Stimulated activated naive CD8-positive, alpha-beta T cell treated with anti-CD3 and anti-CD28 coated beads, Interleukin-15, Interleukin-2, amounts not matched to agents 100 ng/mL and 50 ng/mL, for 24 hours (primary cell): ENCODE data around the gene KLRB1.
"Not testable (repeated sequence)": the region's sequence is repeated elsewhere in the genome, so short reads cannot be mapped to it uniquely, and the experiment has no call there.

Experiments used
- H3K27ac Mint-ChIP-seq: one replicate; pipeline ENCODE4 v1.8.0; 2021; ENCODE audit warnings: mild to moderate bottlenecking, mixed read lengths
- H3K27me3 Mint-ChIP-seq: one replicate; pipeline ENCODE4 v1.8.0; 2021; ENCODE audit warnings: mixed read lengths
- H3K36me3 Mint-ChIP-seq: one replicate; pipeline ENCODE4 v1.8.0; 2021; ENCODE audit warnings: low read depth, mixed read lengths
- H3K4me1 Mint-ChIP-seq: one replicate; pipeline ENCODE4 v1.8.0; 2021; ENCODE audit warnings: low read depth, mixed read lengths
- H3K4me3 Mint-ChIP-seq: one replicate; pipeline ENCODE4 v1.8.0; 2021; ENCODE audit warnings: mild to moderate bottlenecking, mixed read lengths
- H3K9me3 Mint-ChIP-seq: one replicate; pipeline ENCODE4 v1.8.0; 2021; ENCODE audit warnings: mixed read lengths

Gene KLRB1

DNA sequence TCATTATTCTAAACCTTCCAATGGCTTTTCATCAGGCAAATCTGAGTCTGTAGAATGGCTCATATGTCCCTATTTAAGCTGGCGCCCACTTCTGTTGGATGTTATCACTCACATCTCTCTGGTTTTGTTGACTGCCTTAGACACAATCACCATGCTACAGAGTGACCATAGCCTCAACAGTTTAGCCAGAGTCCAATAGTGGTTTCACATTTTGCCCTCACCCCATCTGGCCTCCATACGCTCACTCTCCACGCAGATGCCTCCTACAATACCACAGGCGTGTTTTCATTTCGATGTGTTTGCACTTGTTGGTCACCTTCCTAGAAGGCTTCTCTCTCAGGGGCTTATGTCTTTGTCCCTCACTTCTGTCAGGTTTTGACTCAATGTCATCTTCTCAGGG is 3.4 kb downstream of the KLRB1 start:
- Mint-ChIP-seq H3K36me3 (no peaks in the 10 kb centered on the region), H3K27ac (no peak overlapping the region), H3K9me3 (no peaks in the 10 kb centered on the region), H3K4me3 (no peak overlapping the region), H3K27me3 (no peaks in the 10 kb centered on the region), H3K4me1 (peaks cover 11% of the 10 kb centered on the region)

GRCh38 chr12:9600426-9600825 is 7.3 kb downstream of the KLRB1 start:
- H3K27ac Mint-ChIP-seq, H3K4me1 Mint-ChIP-seq, H3K4me3 Mint-ChIP-seq, H3K9me3 Mint-ChIP-seq, H3K36me3 Mint-ChIP-seq, H3K27me3 Mint-ChIP-seq: not testable (repeated sequence)

DNA sequence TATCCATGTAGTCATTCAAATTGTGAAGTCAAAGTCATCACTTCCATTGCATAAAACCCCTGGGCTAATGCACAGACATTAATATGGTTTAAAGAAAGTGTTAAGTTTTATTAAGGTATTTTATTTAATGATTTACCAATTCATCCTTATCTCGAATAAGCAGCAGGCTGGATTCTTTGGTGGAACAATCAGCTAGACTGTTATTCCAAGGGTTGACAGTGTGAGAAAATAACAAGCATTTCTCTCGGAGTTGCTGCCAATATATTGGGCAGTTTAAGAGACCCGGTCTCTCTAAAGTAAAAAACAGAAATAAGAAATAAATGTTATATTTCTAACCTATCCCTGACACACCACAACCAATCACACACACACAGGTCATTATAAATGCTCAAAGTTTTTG is 9.4 kb downstream of the KLRB1 start:
- no peak overlapping the region for H3K27ac Mint-ChIP-seq
- no peaks in the 10 kb centered on the region for H3K27me3 Mint-ChIP-seq
- no peaks in the 10 kb centered on the region for H3K9me3 Mint-ChIP-seq
- H3K4me1 Mint-ChIP-seq, result no peaks in the 10 kb centered on the region
- H3K36me3 Mint-ChIP-seq, result no peaks in the 10 kb centered on the region
- H3K4me3 Mint-ChIP-seq, result no peak overlapping the region

- H3K27ac Mint-ChIP-seq, result no peak overlapping the region
- H3K9me3 Mint-ChIP-seq, result no peaks in the 10 kb centered on the region
- no peaks in the 10 kb centered on the region for H3K4me1 Mint-ChIP-seq
Observed at GRCh38 chr12:9597365-9597764, 10.4 kb downstream of the KLRB1 start.

DNA sequence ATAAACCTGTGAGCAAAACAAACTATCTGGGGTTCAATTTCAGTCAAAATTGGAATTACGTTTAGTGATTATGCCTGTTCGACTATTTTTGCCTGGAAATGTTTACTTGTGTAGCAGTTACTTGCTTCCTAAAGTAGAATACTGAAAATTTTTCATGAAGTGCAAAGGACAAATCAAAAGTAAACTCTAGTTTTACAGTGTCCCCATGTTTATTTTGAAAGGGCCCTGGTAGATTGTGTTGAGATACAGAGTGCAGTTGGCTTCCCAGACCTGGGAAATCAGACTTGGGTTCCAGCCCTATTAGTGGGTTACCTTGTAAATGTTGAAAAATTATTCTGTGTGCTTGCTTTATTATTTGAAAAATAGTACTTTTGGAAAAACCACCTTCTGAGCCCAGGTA is 17.3 kb downstream of the KLRB1 start:
- Mint-ChIP-seq H3K36me3 (no peaks in the 10 kb centered on the region), H3K4me1 (no peaks in the 10 kb centered on the region), H3K9me3 (no peaks in the 10 kb centered on the region), H3K27ac (no peak overlapping the region), H3K4me3 (no peak overlapping the region), H3K27me3 (no peaks in the 10 kb centered on the region)

More at GRCh38 chr12:9597365-9597764, 10.4 kb downstream of the KLRB1 start:
- Mint-ChIP-seq H3K27me3 (no peaks in the 10 kb centered on the region), H3K4me3 (no peak overlapping the region), H3K36me3 (no peaks in the 10 kb centered on the region)

DNA sequence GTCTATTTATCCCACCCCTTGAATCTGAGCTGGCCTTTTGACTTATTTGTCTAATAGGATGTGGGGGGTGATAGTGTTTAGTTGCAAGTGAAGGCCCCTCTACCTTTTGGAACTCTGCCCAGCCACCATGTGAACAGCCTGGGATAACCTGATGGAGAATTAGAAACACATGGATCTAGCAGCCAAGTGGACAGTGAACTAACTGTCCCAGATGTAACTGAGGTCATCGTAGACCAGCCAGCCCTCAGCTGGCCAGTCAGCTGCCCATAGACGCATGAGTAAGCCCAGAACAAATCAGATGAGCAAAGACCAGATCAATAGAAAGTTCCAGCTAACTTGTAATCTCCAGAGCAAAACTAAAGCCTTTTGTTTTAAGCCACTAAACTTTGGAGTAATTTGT is 19.0 kb downstream of the KLRB1 start:
- H3K4me1 Mint-ChIP-seq, result no peaks in the 10 kb centered on the region

DNA sequence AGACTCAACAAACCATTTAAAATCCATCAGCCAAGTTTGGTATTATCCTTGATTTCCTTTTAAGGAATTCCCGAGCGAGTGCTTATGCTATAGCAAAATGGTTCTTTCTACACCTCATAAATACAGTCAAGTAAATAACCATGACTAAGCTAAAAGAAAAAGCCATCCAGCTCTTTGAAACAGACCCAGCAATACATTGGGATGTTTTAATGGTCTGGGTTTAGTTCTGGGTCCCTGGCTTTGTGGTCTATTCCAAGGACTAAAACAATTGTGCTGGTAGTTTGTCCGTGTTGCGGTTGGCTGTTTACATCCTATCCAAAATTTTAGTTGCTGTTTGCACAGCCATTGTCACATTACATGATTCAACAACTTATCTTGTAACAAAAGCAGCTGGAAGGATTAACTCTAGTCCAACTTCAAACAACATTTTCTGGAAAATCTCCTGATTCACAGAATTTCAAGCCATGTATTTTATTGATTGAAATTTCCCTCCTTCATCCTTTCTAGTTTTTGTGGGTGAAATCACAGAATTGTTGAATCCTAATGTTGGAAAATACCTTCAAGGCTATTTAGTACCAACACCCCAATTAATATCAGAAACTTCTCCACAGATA is 19.6 kb downstream of the KLRB1 start:
- Mint-ChIP-seq H3K9me3 (no peaks in the 10 kb centered on the region), H3K4me1 (no peaks in the 10 kb centered on the region), H3K27me3 (no peaks in the 10 kb centered on the region), H3K27ac (no peak overlapping the region), H3K36me3 (no peaks in the 10 kb centered on the region), H3K4me3 (no peak overlapping the region)

More for the DNA sequence above, 19.0 kb downstream of the KLRB1 start:
- no peak overlapping the region for H3K4me3 Mint-ChIP-seq
- H3K27ac Mint-ChIP-seq, result no peak overlapping the region
- no peaks in the 10 kb centered on the region for H3K9me3 Mint-ChIP-seq
- no peaks in the 10 kb centered on the region for H3K36me3 Mint-ChIP-seq
- H3K27me3 Mint-ChIP-seq, result no peaks in the 10 kb centered on the region

- not testable (repeated sequence) for H3K27ac Mint-ChIP-seq, H3K4me1 Mint-ChIP-seq, H3K4me3 Mint-ChIP-seq, H3K36me3 Mint-ChIP-seq, H3K9me3 Mint-ChIP-seq, H3K27me3 Mint-ChIP-seq
Observed at GRCh38 chr12:9577729-9578128, 30.0 kb downstream of the KLRB1 start.

DNA sequence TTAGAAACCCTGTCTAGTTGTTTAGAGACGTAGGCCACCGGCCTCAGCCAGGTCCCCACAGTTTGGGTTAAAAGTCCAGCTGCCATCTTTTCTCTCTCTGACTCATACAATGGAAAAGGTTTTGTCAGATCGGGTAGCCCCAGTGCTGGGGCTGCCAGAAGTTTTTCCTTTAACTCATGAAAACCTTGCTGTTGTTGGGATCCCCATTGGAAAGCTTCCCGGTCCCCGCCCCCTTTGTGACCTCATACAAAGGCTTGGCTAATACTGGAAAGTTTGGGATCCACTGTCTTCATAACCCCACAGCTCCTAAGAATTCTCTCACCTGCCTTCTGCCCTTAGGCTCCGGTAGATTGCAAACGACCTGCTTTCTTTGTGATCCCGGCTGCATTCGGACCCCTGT is 40.6 kb downstream of the KLRB1 start:
- H3K9me3 Mint-ChIP-seq, H3K27me3 Mint-ChIP-seq, H3K36me3 Mint-ChIP-seq, H3K4me3 Mint-ChIP-seq, H3K27ac Mint-ChIP-seq, H3K4me1 Mint-ChIP-seq: not testable (repeated sequence)

DNA sequence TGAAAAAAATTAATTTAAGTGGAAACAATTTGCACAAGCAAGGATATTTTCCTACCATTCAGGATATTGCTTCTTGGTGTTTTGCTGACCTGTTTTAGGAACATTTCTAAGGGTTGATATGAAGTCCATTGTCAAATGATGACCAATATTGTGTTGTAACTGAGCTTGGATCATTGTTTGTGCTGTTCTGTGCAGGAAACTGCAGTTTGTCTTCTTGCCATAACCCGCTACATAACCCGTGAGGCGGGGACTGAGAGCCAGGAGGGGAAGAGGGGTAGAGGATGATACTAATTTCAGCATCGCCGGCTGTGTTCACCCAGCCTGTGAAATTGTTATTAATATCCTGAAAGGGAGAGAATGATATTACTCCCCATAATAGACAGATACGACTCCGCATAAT is 41.6 kb downstream of the KLRB1 start:
- not testable (repeated sequence) for H3K9me3 Mint-ChIP-seq, H3K27ac Mint-ChIP-seq, H3K4me3 Mint-ChIP-seq, H3K36me3 Mint-ChIP-seq, H3K4me1 Mint-ChIP-seq, H3K27me3 Mint-ChIP-seq

DNA sequence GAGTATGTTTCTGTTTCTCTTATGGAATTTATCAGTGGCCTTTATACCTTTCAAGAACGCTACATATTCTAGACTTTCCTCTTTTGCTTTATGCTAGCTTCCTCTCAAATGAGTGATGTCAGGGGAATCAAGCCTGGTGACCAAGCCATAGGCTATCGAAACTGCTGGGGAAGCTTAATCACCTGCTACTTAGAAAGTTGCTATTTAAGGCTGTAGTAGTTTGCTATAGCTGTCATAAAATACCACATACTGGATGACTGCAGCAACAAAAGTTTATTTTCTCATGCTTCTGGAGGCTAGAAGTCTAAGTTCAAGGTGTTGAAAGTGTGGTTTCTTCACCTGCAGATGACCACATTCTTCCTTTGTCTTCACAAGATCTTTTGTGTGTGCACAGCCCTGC is 43.3 kb downstream of the KLRB1 start:
- not testable (repeated sequence) for H3K9me3 Mint-ChIP-seq, H3K27ac Mint-ChIP-seq, H3K27me3 Mint-ChIP-seq, H3K4me3 Mint-ChIP-seq, H3K4me1 Mint-ChIP-seq, H3K36me3 Mint-ChIP-seq

DNA sequence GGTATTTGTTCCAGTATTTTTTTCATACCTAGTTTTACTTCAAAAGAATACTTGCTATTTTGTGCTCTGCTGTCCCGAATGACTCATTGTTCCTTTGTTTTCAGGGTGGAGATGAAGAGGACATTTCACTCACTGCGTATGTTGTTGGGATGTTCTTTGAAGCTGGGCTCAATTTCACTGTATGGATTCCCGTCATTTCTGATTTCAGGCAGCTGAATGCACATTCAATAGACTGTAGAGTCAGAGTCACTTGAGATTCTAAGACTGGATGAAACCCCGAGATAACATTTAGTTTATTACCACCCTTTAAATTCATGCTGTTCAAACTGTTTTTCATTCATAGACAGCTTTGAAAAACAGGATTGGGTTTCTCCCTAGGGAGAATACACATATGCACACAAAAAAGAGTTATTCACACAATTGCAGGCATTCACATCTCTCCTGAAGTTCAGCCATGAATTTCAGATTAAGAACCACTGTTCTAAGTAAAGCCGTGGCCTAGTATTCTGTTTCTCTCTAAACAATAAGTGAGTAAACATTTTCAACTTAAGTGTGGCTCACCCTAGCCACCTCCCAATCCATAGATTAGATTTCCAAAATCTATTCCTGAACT is 44.8 kb downstream of the KLRB1 start:
- H3K27me3 Mint-ChIP-seq, H3K4me1 Mint-ChIP-seq: not testable (repeated sequence)

DNA sequence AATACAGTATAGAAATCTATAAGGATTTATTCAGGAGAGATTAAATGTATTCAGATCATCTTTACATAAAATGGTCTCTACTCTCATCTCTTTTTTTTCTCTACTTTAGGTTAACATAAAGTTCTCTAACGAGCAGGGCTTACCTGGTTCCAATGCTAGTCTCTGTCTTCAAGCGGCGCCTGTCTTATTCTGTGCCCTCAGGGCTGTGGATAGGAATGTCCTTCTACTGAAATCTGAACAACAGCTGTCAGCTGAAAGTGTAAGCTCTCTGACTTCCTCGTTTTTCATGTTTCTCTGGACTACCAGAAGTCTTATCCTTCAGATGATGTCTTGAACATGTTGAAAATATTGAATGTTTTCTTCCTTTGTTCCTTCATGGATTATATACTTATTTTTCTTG is 62.2 kb downstream of the KLRB1 start:
- H3K4me3 Mint-ChIP-seq, H3K27me3 Mint-ChIP-seq, H3K4me1 Mint-ChIP-seq, H3K9me3 Mint-ChIP-seq, H3K36me3 Mint-ChIP-seq, H3K27ac Mint-ChIP-seq: not testable (repeated sequence)

More for the DNA sequence above, 44.8 kb downstream of the KLRB1 start:
- not testable (repeated sequence) for H3K4me3 Mint-ChIP-seq, H3K27ac Mint-ChIP-seq, H3K9me3 Mint-ChIP-seq, H3K36me3 Mint-ChIP-seq
